Activated T-helper 17 cell treated with anti-CD3 and anti-CD28 coated beads, Interleukin-2, amount 50 U/mL, for 72 hours (primary cell): ENCODE results near the gene FOXB2. TPM values are rescaled to one million over a fixed set of nuclear protein-coding genes. Genes with fewer than 3 reads are reported as not detected.

Experiments used
- total RNA-seq, 2 donors: library from RNA; stranded (reverse); gene quantifications; one replicate each; pipeline ENCODE4 v1.2.3, GENCODE V29; 2022

FOXB2 gene
- total RNA-seq, 2 donors from 2014 or later: not detected

Other genes with a start within 250 kb of the FOXB2 start
- gene PRUNE2, start 113.5 kb upstream of the FOXB2 start, total RNA-seq: under 1 TPM; 0.24 to 0.39 TPM
- gene VPS13A, start 157.9 kb downstream of the FOXB2 start, total RNA-seq: 10 to 100 TPM; 43.1 to 44.4 TPM